Measurements from ENCODE around the gene SLC25A47.
"Not testable (repeated sequence)": the region's sequence is repeated elsewhere in the genome, so short reads cannot be mapped to it uniquely, and the experiment has no call there.

DNA sequence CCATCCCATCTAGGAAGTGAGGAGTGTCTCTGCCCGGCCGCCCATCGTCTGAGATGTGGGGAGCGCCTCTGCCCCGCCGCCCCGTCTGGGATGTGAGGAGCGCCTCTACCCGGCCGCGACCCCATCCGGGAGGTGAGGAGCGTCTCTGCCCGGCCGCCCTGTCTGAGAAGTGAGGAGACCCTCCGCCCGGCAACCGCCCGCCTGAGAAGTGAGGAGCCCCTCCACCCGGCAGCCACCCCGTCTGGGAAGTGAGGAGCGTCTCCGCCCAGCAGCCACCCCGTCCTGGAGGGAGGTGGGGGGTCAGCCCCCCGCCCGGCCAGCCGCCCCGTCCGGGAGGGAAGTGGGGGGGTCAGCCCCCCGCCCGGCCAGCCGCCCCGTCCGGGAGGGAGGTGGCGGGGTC lies 21.5 kb downstream of the SLC25A47 start:
- TF ChIP-seq, protein P1, sequence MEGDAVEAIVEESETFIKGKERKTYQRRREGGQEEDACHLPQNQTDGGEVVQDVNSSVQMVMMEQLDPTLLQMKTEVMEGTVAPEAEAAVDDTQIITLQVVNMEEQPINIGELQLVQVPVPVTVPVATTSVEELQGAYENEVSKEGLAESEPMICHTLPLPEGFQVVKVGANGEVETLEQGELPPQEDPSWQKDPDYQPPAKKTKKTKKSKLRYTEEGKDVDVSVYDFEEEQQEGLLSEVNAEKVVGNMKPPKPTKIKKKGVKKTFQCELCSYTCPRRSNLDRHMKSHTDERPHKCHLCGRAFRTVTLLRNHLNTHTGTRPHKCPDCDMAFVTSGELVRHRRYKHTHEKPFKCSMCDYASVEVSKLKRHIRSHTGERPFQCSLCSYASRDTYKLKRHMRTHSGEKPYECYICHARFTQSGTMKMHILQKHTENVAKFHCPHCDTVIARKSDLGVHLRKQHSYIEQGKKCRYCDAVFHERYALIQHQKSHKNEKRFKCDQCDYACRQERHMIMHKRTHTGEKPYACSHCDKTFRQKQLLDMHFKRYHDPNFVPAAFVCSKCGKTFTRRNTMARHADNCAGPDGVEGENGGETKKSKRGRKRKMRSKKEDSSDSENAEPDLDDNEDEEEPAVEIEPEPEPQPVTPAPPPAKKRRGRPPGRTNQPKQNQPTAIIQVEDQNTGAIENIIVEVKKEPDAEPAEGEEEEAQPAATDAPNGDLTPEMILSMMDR (IDR thresholded peaks at IDR 0.05) = not testable (repeated sequence)
- TF ChIP-seq ZFX (IDR thresholded peaks at IDR 0.05; ENCODE audit: borderline replicate concordance) = not testable (repeated sequence)
